Prostate gland (tissue), 2 donors: Measurements from ENCODE around the gene FUZ.

ENCODE experiments used
- CTCF ChIP-seq, 4 experiments: fragments of 200-600 bp in 2 of 4; fragments of 450-650 bp in 2 of 4; sonication (generic) in 2 of 4; IDR thresholded peaks; 1 replicate in 3 of 4; 2 replicates in 1 of 4; pipeline ENCODE4 v1.5.1; 2016 to 2019; ENCODE audit warnings: antibody characterized with exemption in 4 of 4, mild to moderate bottlenecking in 2 of 4, moderate library complexity in 2 of 4
- POLR2A ChIP-seq: fragments of 450-650 bp; IDR thresholded peaks from one replicate; pipeline ENCODE4 v1.6.1; 2016; ENCODE audit warnings: antibody characterized with exemption, mild to moderate bottlenecking
- POLR2AphosphoS5 ChIP-seq: sonication (generic); formaldehyde crosslinking; IDR thresholded peaks from one replicate; pipeline ENCODE4 v1.6.1; 2017; ENCODE audit warnings: antibody characterized with exemption

GRCh38 chr19:49839713-49840112 lies 26.6 kb upstream of the FUZ start:
- TF ChIP-seq CTCF (IDR thresholded peaks at IDR 0.05) (no peak), POLR2AphosphoS5 (no peak), POLR2A (no peak)
